CD4-positive, CD25-positive, alpha-beta regulatory T cell (primary cell): ENCODE data around the gene SF3B6. TPM values are rescaled to one million over a fixed set of nuclear protein-coding genes. Genes with fewer than 3 reads are reported as not detected.

Experiments used
- ATAC-seq, 2 donors: fragments of 150-1000 bp; cut with Tn5 transposase; one replicate each; pipeline ENCODE4 v1.10.0; 2021; ENCODE audit warnings: low read depth in 2 of 2, moderate number of reproducible peaks in 2 of 2, moderate library complexity in 1 of 2
- DNase-seq, 3 donors: peaks; one replicate each; pipeline versions ENCODE4 v3.0.0 to v3.0.0-alpha.2; 2012 to 2022; ENCODE audit warnings: mixed read lengths in 1 of 3
- H3K27ac ChIP-seq: one replicate; pipeline ENCODE4 v1.7.0; 2013; ENCODE audit warnings: mild to moderate bottlenecking, low read length; ENCODE audit not compliant: insufficient read depth, poor library complexity, severe bottlenecking
- H3K27me3 ChIP-seq: one replicate; pipeline ENCODE4 v1.7.0; 2013; ENCODE audit warnings: low read length; ENCODE audit not compliant: control insufficient read depth, insufficient read depth
- H3K36me3 ChIP-seq: one replicate; pipeline ENCODE4 v1.7.0; 2013; ENCODE audit warnings: mild to moderate bottlenecking, low read length, moderate library complexity; ENCODE audit not compliant: control insufficient read depth, insufficient read depth
- H3K4me1 ChIP-seq: 2 replicates; pipeline ENCODE4 v1.7.0; 2013; ENCODE audit warnings: mild to moderate bottlenecking, low read length; ENCODE audit not compliant: insufficient read depth, control insufficient read depth, poor library complexity, severe bottlenecking
- H3K4me3 ChIP-seq: one replicate; pipeline ENCODE4 v1.7.0; 2013; ENCODE audit warnings: low read depth, mild to moderate bottlenecking, low read length, moderate library complexity
- H3K9me3 ChIP-seq, 2 experiments: 1 replicate in 1 of 2; 2 replicates in 1 of 2; pipeline ENCODE4 v1.7.0; 2013; ENCODE audit warnings: low read length in 2 of 2, mild to moderate bottlenecking in 1 of 2, moderate library complexity in 1 of 2; ENCODE audit not compliant: control insufficient read depth in 2 of 2
- H3K27ac Mint-ChIP-seq, 3 donors: one replicate each; pipeline ENCODE4 v1.8.0; 2020 to 2022; ENCODE audit warnings: mild to moderate bottlenecking in 3 of 3, mixed read lengths in 3 of 3, moderate library complexity in 2 of 3
- H3K27me3 Mint-ChIP-seq: one replicate; pipeline ENCODE4 v1.8.0; 2022; ENCODE audit warnings: mild to moderate bottlenecking, mixed read lengths
- H3K36me3 Mint-ChIP-seq: one replicate; pipeline ENCODE4 v1.8.0; 2020; ENCODE audit warnings: mixed read lengths
- H3K4me1 Mint-ChIP-seq, 4 donors: one replicate each; pipeline ENCODE4 v1.8.0; 2020 to 2022; ENCODE audit warnings: mixed read lengths in 4 of 4, mild to moderate bottlenecking in 1 of 4
- H3K4me3 Mint-ChIP-seq, 4 donors: one replicate each; pipeline ENCODE4 v1.8.0; 2020 to 2022; ENCODE audit warnings: mild to moderate bottlenecking in 4 of 4, mixed read lengths in 4 of 4, moderate library complexity in 3 of 4
- H3K9me3 Mint-ChIP-seq, 7 donors: one replicate each; pipeline ENCODE4 v1.8.0; 2020 to 2022; ENCODE audit warnings: mixed read lengths in 7 of 7, mild to moderate bottlenecking in 3 of 7, moderate library complexity in 2 of 7
- polyA plus RNA-seq, 4 donors: library from polyadenylated mRNA; unstranded; fragments of 300-500 nt; fragmentation: Illumina TruSeq; gene quantifications; one replicate each; pipeline ENCODE4 v1.2.3, GENCODE V29; 2021
- total RNA-seq: library from RNA; stranded (reverse); gene quantifications from one replicate; pipeline ENCODE4 v1.2.3, GENCODE V29; 2022

The SF3B6 gene
- total and polyA plus RNA-seq, 5 donors from 2014 or later = 62.3 to 255 (median 204) TPM

- Mint-ChIP-seq H3K4me3 (peak overlapping the region; percentile 98 to 100 (median 98)), H3K27me3 (no peaks in the 10 kb centered on the region), H3K4me1 (peaks cover 5 to 36% (median 22%) of the 10 kb centered on the region in 4 donors), H3K27ac (peak overlapping the region in 2 of 3 donors; percentile 51 to 99), H3K9me3 (peaks cover 0 to 2% (median 0%) of the 10 kb centered on the region in 7 donors), H3K36me3 (peaks cover 18% of the 10 kb centered on the region)
- H3K27me3 ChIP-seq = no peaks in the 10 kb centered on the region
- H3K27ac ChIP-seq = peak overlapping the region; percentile 88
- peaks cover 17% of the 10 kb centered on the region for H3K4me1 ChIP-seq
- ATAC-seq (no peak), DNase-seq (no peak)
- H3K36me3 ChIP-seq = peaks cover 10% of the 10 kb centered on the region
- no peak overlapping the region for H3K4me3 ChIP-seq
- no peaks in the 10 kb centered on the region for H3K9me3 ChIP-seq
These were observed 1.8 kb upstream of the SF3B6 start for GRCh38 chr2:24077879-24078278.

GRCh38 chr2:24077535-24077877, 1.4 kb upstream of the SF3B6 start:
- H3K9me3 ChIP-seq = no peaks in the 10 kb centered on the region
- peaks cover 13% of the 10 kb centered on the region for H3K36me3 ChIP-seq
- peaks cover 5 to 38% (median 24%) of the 10 kb centered on the region in 4 donors for H3K4me1 Mint-ChIP-seq
- H3K9me3 Mint-ChIP-seq = peaks cover 0 to 2% (median 0%) of the 10 kb centered on the region in 7 donors
- DNase-seq = no peak
- H3K27me3 ChIP-seq = no peaks in the 10 kb centered on the region
- peaks cover 17% of the 10 kb centered on the region for H3K4me1 ChIP-seq
- peaks cover 22% of the 10 kb centered on the region for H3K36me3 Mint-ChIP-seq
- peak overlapping the region; percentile 98 to 100 (median 98) for H3K4me3 Mint-ChIP-seq
- no peak for ATAC-seq
- peak overlapping the region; percentile 19 for H3K4me3 ChIP-seq
- no peaks in the 10 kb centered on the region for H3K27me3 Mint-ChIP-seq
- H3K27ac Mint-ChIP-seq = peak overlapping the region in 2 of 3 donors; percentile 99 to 100
- peak overlapping the region; percentile 88 for H3K27ac ChIP-seq

GRCh38 chr2:24076849-24077534, 866 bp upstream of the SF3B6 start:
- no peaks in the 10 kb centered on the region for H3K9me3 ChIP-seq
- peaks cover 0 to 2% (median 0%) of the 10 kb centered on the region in 7 donors for H3K9me3 Mint-ChIP-seq
- peaks cover 18% of the 10 kb centered on the region for H3K36me3 ChIP-seq
- no peaks in the 10 kb centered on the region for H3K27me3 Mint-ChIP-seq
- H3K27ac Mint-ChIP-seq = peak overlapping the region in 2 of 3 donors; percentile 99 to 100
- DNase-seq = no peak
- H3K4me3 ChIP-seq = peak overlapping the region; percentile 19
- H3K4me1 Mint-ChIP-seq = peaks cover 5 to 42% (median 26%) of the 10 kb centered on the region in 4 donors
- peak in 1 of 2 donors; percentile 13 for ATAC-seq
- no peaks in the 10 kb centered on the region for H3K27me3 ChIP-seq
- H3K36me3 Mint-ChIP-seq = peaks cover 21% of the 10 kb centered on the region
- peak overlapping the region; percentile 98 to 100 (median 98) for H3K4me3 Mint-ChIP-seq
- H3K4me1 ChIP-seq = peaks cover 17% of the 10 kb centered on the region
- H3K27ac ChIP-seq = peak overlapping the region; percentile 88

- Mint-ChIP-seq H3K4me1 (peaks cover 5 to 42% (median 25%) of the 10 kb centered on the region in 4 donors), H3K4me3 (peak overlapping the region; percentile 98 to 100 (median 98)), H3K9me3 (peaks cover 0 to 2% (median 0%) of the 10 kb centered on the region in 7 donors), H3K27me3 (no peaks in the 10 kb centered on the region), H3K27ac (peak overlapping the region; percentile 63 to 99 (median 96)), H3K36me3 (peaks cover 20% of the 10 kb centered on the region)
- H3K9me3 ChIP-seq = no peaks in the 10 kb centered on the region
- peak overlapping the region; percentile 90 for H3K4me3 ChIP-seq
- peak overlapping the region; percentile 88 for H3K27ac ChIP-seq
- DNase-seq (no peak), ATAC-seq (no peak)
- peaks cover 25% of the 10 kb centered on the region for H3K36me3 ChIP-seq
- peaks cover 17% of the 10 kb centered on the region for H3K4me1 ChIP-seq
- no peaks in the 10 kb centered on the region for H3K27me3 ChIP-seq
These were observed 867 bp downstream of the SF3B6 start for GRCh38 chr2:24075259-24075658.

GRCh38 chr2:24073816-24074215, 2.3 kb downstream of the SF3B6 start:
- Mint-ChIP-seq H3K36me3 (peaks cover 20% of the 10 kb centered on the region), H3K4me3 (peak overlapping the region in 3 of 4 donors; percentile 10 to 91 (median 49)), H3K27ac (no peak overlapping the region), H3K9me3 (peaks cover 0 to 2% (median 0%) of the 10 kb centered on the region in 7 donors), H3K4me1 (peaks cover 5 to 42% (median 25%) of the 10 kb centered on the region in 4 donors), H3K27me3 (no peaks in the 10 kb centered on the region)
- peaks cover 17% of the 10 kb centered on the region for H3K4me1 ChIP-seq
- no peak overlapping the region for H3K4me3 ChIP-seq
- H3K36me3 ChIP-seq = peaks cover 39% of the 10 kb centered on the region
- ATAC-seq = no peak
- H3K27me3 ChIP-seq = no peaks in the 10 kb centered on the region
- DNase-seq = no peak
- H3K9me3 ChIP-seq = no peaks in the 10 kb centered on the region
- H3K27ac ChIP-seq = peak overlapping the region; percentile 8

GRCh38 chr2:24072259-24072658, 3.9 kb downstream of the SF3B6 start:
- Histone ChIP-seq H3K9me3 (no peaks in the 10 kb centered on the region), H3K4me3 (no peak overlapping the region), H3K4me1 (peaks cover 12% of the 10 kb centered on the region), H3K36me3 (peaks cover 47% of the 10 kb centered on the region), H3K27me3 (no peaks in the 10 kb centered on the region), H3K27ac (no peak overlapping the region)
- Mint-ChIP-seq H3K27me3 (no peaks in the 10 kb centered on the region), H3K4me3 (peak overlapping the region in 1 of 4 donors; percentile 7), H3K4me1 (peaks cover 5 to 34% (median 23%) of the 10 kb centered on the region in 4 donors), H3K27ac (peak overlapping the region in 1 of 3 donors; percentile 28), H3K9me3 (peaks cover 0 to 2% (median 0%) of the 10 kb centered on the region in 7 donors), H3K36me3 (peaks cover 22% of the 10 kb centered on the region)
- no peak for ATAC-seq
- no peak for DNase-seq

- H3K27ac Mint-ChIP-seq = no peak overlapping the region
- DNase-seq (no peak), ATAC-seq (no peak)
- H3K4me1 ChIP-seq = no peaks in the 10 kb centered on the region
- peaks cover 33% of the 10 kb centered on the region for H3K36me3 ChIP-seq
- H3K4me3 Mint-ChIP-seq = no peak overlapping the region
- no peak overlapping the region for H3K4me3 ChIP-seq
- H3K27me3 ChIP-seq = no peaks in the 10 kb centered on the region
- H3K9me3 Mint-ChIP-seq = no peaks in the 10 kb centered on the region
- no peak overlapping the region for H3K27ac ChIP-seq
- H3K27me3 Mint-ChIP-seq = no peaks in the 10 kb centered on the region
- no peaks in the 10 kb centered on the region for H3K4me1 Mint-ChIP-seq
- H3K9me3 ChIP-seq = no peaks in the 10 kb centered on the region
- peaks cover 5% of the 10 kb centered on the region for H3K36me3 Mint-ChIP-seq
These were observed 10.8 kb downstream of the SF3B6 start for GRCh38 chr2:24065341-24065740.
